GM19035 (cell line): ENCODE data around the gene BAIAP2.
"Not testable (repeated sequence)": the region's sequence is repeated elsewhere in the genome, so short reads cannot be mapped to it uniquely, and the experiment has no call there.

Source experiments
- ATAC-seq: cut with Tn5 transposase; IDR thresholded peaks from one replicate; pipeline ENCODE4 v1.9.1; 2021; ENCODE audit not compliant: unreplicated experiment

Gene BAIAP2

DNA sequence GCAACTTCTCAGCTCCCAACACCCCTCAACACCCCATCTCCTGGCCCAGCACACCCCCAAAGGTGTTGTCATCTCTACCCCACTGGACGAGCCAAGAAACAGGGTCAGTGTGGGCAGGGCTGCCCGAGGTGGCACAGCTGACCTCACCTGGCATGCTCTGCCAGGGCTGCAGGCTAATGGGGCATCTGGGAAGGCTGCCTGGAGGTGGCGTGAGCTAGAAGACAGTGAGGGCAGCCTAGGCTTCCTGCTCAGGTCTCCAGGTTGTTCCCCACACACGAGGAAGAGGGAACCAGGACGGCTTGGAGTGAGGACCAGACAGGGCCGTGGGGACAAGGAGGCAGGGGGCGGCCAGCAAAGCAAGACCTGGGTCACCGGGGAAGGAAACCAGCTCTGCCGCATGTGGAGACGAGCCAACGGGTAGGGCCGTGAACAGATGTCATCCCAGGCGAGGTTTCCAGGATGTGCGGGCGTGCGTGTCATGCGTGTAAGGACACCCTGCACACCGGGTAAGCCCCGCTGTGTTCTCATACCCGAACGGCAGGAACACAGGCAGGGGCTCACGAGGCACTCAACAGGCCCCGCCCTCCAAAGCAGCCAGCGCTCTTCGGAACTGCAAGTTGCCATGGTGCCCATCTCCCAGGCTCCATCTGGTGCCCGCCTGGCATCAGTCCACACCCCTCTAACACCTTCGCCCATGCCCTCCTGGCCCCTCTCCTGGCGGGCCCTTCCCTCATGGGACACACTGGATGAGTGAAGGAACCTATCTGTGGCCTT is 100.7 kb downstream of the BAIAP2 start:
- no peak for ATAC-seq

DNA sequence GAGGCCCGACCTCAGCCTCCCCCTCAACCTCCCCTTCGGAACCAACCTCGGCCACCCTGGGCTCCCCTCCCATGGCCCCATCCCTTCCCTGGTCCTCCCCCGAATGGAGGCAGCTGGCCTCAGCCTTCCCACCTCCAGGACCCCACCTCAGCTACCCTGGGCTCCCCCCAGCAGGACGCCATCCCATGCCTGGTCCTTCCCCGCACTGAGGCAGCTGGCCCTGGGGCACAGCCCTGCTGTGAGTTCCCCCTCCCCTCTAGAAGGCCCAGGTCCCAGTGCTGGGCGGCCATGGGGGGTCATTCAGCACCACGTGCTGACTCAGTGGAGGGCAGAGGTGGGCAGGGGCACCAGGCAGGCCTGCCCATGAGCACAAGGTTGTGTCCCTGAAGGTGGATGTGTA is 101.4 kb downstream of the BAIAP2 start:
- ATAC-seq, result no peak

DNA sequence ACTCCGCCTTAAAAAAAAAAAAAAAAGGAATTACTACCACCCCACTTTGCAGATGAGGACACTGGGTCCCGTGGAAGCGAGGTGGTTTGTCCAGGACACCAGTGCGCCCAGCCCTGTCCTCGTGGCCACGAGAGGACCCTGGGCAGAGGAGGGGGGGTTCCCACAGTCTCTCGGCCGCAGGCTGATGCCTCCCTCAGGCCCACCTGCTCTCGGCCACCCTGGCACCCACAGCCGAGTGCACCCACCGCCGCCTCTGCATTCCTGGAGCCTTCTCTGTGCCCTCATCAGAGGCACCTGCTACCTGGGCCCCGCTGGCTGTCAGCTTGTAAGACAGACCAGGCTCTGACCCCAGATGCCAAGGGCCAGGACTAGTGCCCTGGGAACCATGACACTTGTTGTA is 102.3 kb downstream of the BAIAP2 start:
- ATAC-seq, result no peak

DNA sequence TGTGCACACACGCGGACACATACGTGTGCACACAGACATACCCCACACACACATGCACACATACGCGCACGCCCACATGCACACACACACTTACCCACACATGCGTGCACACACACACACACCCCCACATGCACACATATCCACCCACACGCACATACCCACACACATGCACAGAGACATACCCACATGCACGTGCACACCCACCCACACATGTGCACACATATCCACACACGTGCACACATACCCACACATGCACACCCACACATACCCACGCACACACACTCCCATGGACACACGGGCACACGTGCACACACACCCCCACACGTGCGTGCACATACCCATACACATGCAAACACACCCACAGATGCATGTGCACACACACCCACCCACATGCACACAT is 103.1 kb downstream of the BAIAP2 start:
- no peak for ATAC-seq

DNA sequence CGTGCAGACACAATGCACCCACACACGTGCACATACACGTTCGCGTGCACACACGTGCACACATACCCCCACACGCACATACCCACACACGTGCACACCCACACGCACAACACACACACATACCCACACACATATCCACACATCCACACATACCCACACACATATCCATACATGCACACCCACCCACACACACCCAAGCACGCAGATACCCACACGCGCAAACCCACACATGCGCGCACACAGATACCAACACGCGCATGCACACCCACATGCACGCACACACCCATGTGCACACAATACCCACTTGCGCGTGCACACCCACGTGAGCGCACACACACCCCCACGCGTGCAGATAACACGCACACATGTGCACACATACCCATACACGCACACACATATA is 103.5 kb downstream of the BAIAP2 start:
- no peak for ATAC-seq

DNA sequence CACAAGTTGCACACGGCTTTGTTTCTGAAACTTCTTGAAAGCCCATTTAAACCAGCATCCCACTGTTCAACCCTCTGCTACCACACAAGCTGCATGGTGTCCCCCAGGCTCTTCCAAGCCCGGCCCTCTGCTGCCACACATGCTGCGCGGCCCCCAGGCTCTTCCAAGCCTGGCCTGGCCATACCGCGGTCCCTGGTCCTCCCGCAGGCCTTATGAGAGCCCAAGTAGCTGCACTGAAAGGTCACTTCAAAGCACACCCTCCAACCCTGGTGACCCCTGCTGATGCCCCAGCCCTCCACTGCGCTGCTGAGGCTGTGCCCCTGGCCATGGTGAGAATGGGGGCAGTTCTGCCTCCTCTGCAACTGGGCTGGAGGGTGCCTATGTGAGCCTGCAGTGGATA is 104.5 kb downstream of the BAIAP2 start:
- ATAC-seq, result no peak

DNA sequence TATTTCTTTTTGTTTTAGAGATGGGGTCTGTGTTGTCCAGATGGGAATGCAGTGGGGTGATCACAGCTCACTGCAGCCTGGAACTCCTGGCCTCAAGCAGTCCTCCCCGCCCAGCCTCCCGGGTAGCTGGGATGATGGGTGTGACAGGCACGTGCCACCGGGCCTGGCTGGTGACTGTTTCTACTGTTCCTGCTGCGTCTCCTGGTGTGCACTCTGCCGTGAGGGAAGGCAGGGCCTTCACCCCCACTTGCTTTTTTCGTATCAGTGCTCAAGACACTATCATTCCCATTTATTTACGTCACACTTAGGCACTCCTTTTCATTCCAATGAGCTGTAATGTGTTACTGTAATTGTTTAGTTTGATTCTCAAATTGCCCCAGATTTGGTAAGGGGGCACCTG is 105.1 kb downstream of the BAIAP2 start:
- no peak for ATAC-seq

DNA sequence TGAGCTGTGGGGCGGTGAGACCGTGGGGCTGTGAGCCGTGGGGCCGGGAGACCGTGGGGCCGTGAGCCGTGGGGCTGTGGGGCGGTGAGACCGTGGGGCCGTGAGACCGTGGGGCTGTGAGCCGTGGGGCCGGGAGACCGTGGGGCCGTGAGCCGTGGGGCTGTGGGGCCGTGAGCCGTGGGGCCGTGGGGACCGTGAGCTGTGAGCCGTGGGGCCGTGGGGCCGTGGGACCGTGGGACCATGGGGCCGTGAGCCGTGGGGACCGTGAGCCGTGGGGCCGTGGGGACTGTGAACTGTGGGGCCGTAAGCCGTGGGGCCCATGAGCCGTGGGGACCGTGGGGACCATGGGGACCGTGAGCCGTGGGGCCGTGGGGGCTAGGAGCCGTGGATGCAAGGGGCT is 105.7 kb downstream of the BAIAP2 start:
- ATAC-seq, result no peak

DNA sequence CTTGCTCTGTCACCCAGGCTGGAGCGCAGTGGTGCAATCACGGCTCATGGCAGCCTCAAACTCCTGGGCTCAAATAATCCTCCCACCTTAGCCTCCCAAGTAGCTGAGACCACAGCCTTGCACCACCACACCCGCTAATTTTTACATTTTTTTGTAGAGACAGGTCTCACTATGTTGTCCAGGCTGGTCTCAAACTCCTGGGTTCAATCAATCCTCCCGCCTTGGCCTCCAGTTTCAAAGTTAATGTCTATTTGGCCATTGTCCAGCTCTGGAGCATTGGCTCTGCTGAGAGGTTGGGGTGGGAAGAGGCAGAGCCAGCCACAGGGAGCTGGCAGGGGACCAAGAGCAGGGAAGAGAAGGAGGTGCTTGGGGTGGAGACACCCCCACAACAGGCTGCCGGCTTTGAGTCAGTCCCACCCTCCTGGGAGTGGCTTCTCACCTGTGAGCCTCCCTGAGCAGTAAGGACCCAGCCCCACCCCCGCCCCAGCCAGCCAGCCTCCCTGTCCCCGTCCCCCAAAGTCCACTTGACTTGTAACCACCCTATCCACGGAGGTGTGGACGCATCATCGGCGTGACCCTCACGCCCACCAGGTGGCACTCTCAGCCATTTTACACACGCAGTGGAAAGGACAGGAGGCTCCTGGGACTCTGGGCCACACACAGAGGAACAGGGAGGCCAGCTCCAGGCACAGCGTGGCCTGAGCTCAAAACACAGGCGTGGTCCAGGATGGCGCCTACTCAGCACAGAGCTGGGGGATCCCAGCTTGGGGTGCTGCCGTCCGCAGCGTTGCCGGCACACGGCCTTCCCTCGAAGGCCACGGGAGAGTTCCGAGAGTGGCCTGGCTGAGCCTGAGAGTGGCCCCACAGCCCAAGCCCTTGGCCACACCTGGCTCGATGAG is 107.6 kb downstream of the BAIAP2 start:
- no peak for ATAC-seq

DNA sequence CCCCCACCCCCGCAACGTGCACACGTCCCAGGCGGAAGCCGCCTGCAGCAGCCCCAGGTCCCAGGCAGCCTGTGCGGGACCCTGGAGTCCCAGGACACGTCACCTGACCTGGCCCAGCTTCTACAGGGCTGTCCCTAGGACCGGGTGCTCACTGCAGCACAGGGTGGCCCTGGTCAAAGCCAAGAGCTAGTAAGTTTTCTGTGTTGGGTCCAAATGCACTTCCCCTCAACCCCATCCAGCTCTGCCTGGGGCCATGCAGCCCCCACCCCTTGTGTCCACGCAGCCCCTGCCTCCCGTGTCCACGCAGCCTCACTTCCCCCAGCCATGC is 108.2 kb downstream of the BAIAP2 start:
- ATAC-seq, result no peak

DNA sequence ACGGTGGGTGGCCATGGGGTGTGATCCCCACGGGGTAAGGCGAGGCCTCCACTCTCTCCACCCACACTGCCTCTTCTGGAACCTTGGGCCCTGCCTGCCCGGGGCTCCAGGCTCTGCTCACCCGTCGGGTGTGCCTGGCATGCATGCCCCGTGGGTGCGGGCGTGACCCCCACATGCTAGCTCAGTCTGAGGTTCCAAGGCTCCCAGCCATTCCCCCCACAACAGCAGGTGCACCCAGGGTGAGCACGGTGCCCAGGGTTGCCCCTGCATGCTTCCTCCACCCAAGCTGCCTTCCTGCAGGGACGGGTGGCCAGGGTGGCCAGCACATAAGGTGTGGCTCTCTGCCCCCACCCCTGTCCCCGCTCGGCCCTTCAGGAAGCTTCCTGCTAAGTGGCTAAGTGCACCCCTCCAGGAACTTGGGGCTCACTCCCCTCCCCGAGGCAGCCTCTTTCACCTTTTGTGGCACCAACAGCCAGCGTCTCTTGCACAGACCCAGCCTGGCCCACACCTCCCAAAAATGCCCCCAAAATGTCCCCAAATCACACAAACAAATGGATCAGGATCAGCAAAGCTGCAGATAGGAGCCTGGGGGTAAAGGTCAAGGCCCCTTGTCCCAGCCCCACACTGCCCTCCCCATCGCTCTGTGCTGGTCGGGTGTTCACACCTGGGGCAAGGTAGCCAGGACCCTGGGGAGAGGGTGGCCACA is 108.9 kb downstream of the BAIAP2 start:
- no peak for ATAC-seq

DNA sequence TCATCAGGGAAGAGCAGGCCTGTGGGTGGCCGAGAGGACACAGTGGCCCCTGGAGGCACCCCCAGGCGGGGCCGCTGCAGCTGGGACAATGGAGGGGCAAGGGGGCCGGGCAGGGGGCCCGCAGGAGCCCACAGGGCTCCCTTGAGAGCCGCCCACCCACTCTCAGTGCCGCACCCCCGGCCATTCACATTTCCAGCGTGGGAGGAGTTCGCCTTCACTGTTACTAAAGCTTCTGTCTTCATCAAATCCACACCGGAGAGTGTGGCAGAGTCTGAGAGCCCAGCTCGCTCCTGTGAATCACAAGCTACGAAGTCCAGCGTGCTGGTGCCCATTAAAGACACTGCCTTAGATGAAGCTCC is 109.5 kb downstream of the BAIAP2 start:
- ATAC-seq, result no peak

DNA sequence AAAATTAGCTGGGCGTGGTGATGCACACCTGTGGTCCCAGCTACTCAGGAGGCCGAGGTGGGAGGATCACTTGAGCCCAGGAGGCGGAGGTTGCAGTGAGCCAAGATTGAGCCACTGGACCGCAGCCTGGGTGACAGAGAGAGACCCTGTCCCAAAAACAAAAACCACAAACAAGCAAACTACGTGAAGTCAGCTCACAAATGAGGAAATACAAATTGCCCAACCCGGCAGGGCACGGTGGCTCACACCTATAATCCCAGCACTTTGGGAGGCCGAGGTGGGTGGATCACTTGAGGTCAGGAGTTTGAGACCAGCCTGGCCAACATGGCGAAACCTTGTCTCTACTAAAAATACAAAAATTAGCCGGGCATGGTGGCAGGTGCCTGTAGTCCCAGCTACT is 111.3 kb downstream of the BAIAP2 start:
- ATAC-seq, result not testable (repeated sequence)

DNA sequence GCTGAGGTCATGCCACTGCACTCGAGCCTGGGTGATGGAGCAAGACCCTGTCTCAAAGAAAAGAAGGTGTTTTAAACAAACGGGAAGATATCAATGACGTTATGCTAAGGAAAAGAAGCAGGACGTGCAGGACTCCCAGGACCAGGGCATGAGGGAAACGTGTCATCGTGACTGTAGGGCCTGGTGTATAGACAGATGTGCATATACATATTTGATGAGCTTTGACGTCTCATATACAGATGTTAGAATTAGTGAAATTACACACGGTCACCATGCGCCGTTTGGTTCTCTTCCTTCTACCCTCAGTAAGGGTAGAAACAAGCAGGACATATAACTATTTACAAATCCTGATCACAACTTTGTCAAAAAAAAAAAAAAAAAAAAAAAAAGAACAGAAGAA is 112.8 kb downstream of the BAIAP2 start:
- no peak for ATAC-seq

DNA sequence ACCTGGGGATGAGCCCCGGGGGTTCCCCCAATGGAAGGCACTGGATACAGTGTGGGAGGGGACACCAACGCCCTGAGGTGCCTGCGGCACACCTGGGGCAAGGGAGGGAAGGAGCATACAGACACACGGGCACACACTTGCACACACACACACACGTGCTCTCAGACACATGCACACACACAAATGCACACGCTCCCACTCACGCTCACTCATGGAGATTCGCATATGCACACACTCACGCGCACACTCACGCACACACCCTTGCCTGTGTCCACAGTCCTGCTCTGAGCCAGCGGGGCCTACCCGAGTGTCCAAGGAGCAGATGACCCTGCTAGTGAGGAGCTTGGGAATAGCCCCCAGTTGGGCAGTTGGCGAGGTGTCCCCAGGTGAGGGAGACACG is 113.6 kb downstream of the BAIAP2 start:
- no peak for ATAC-seq

DNA sequence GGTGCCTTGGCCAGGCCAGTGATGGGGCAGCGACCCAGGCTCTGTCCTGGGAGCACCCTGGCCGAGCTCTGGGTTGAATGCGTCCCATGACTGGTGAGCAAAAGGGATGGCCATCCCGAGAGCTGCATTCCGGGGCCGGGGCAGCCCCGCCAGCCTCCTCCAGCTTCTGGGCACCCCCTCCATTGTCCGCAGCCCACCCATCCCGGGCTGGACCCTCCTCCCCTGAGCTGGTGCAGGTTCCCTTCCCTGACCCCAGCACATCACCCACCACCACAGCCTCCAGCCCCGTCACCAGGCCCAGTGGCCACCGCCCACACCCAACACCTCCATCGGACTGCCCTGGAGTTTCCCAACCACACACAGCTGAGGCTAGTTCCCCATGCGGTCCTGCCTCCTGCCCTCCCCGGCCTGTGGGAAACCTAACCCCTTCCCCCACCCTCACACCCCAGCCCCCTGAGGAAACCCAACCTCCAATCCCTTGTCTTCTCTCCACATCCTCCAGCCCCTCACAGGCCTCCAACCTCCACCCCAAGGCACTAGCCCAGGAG is 114.1 kb downstream of the BAIAP2 start:
- ATAC-seq, result no peak

DNA sequence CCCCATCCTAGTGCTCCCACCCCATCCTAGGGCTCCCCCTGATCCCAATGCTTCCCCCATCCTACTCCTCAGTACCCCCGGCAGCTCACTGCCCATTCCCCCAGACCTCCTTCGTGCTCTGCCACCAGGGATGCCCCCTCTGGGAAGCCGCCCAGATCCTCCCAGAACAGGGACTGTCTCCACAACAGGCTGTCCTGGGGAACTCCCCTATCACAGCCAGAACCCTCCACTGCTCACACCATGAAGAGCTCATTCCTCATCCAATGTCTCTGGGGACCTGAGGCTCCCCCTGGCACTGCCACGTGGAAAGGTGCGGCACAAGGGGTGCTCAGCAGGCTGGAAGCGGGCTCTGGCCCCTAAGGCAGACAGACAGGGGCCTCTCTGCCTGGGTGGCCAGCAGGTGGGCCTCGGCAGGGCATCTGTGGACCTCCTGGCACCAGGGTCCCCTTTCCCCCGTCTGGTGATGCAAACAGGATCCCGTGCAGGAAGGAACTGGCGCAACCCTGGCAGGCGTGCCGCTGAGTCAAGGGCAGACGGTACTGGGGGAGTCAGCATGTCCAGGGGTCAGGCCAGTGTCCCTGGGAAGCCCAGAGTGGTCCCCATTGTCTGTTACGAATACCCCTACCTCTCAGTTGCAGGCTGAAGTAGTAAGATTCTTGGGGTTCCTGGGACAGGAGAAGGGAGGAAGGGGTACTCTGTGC is 115.6 kb downstream of the BAIAP2 start:
- ATAC-seq, result no peak

DNA sequence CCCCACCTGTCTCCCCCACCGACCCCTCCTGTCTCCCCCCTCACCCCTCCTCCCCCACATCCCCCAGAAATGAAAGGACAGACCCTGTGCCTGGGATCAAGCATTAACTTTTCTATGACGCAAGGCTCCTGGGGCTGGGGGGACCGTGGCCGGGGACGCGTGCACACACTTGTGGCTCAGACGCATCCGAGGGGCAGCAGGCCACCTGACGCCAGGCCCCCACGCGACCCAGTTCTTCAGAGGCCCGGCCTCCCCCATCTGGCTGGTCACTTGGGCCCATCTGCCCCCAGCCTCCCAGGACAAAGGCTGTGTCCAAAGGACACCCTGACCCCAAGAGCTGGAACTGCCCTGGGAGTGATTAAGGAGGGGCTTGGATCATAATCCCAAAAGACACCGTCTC is 116.3 kb downstream of the BAIAP2 start:
- ATAC-seq, result no peak

DNA sequence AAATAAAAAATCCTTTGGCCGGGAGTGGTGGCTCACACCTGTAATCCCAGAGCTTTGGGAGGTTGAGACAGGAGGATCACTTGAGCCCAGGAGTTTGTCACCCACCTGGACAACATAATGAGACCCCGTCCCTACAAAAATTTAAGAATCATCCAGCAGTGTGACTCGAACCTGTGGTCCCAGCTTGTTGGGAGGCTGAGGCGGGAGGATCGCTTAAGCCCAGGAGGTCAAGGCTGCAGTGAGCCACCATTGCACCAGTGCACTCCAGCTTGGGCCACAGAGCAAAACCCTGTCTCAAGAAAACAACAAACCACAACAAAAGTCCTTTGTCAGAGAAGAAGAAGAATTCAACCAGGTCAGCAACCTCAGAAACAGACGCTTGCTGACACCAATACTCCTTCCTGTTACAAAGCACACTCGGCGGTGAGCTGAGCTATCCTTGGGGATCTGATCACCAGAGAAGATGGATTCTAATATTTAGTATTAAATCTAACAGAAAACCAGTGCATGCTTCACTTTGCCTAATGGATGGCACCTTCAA is 117.4 kb downstream of the BAIAP2 start:
- no peak for ATAC-seq

DNA sequence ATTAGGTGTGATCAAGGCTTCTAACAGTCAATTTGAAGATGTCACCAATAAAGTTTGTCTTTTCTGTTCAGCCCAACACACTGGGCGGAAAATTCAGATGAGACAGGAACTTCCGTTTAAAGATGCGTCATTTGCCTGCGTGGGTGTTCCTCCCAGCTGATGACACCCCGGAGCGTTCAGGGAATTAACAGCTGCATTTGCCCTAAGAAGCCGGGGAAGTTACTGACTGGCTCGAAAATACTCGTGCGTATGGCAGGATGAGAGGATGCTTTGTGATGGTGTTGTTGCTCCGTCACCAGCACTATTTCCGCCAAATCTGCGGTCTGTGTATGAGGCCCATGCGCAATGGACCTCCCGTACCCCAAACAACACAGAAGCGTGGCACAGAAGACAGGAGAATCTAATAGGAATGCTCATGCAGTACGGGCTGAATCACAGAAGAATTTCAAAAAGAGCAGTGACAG is 118.4 kb downstream of the BAIAP2 start:
- ATAC-seq, result no peak

DNA sequence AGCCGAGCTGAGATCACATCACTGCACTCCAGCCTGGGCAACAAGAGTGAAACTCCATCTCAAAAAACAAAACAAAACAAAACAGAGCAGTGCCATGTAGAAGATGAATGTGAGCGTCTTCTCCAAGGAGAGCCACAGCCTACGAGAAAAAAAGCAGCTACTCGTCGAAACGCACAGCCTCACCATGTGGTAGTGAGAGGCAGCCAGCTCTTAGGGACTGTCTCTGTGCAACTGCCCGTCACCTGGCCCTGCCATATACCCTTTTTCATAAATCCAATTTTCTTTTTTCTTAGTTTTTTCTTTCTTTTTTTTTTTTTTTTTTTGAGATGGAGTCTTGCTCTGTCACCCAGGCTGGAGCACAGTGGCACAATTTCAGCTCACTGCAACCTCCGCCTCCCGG is 119.1 kb downstream of the BAIAP2 start:
- not testable (repeated sequence) for ATAC-seq
